Pancreas (tissue), 10 donors: ENCODE data around the gene SNED1. TPM values are rescaled to one million over a fixed set of nuclear protein-coding genes. Genes with fewer than 3 reads are reported as not detected.

Experiments
- ATAC-seq, 4 donors: fragments of 200-7000 bp; cut with Tn5 transposase; one replicate each; pipeline versions ENCODE4 v1.8.0 to v1.9.1; 2020; ENCODE audit warnings: mild to moderate bottlenecking in 4 of 4, moderate library complexity in 4 of 4
- DNase-seq, 6 donors: peaks; one replicate each; pipeline ENCODE4 v3.0.0-alpha.2; 2020
- FAIRE-seq: peaks from 2 replicates; lab custom pipeline; 2012; peaks lifted over from hg19 to GRCh38; lab: Jason Lieb, UNC
- H3K27ac ChIP-seq, 4 donors: fragments of 200-600 bp; sonication (generic); 1 replicate in 3 of 4; 2 replicates in 1 of 4; pipeline versions ENCODE4 v1.5.0 to v1.8.0; 2020
- H3K27me3 ChIP-seq, 4 donors: fragments of 200-600 bp; one replicate each; pipeline ENCODE4 v1.8.0; 2021
- H3K36me3 ChIP-seq, 3 donors: fragments of 200-600 bp; sonication (generic) in 1 of 3; one replicate each; pipeline versions ENCODE4 v1.5.0 to v1.8.0; 2020 to 2021
- H3K4me1 ChIP-seq, 3 donors: fragments of 200-600 bp; one replicate each; pipeline ENCODE4 v1.8.0; 2021
- H3K4me3 ChIP-seq, 4 donors: fragments of 200-600 bp; sonication (generic) in 2 of 4; one replicate each; pipeline versions ENCODE4 v1.5.0 to v1.8.0; 2020 to 2021
- H3K9me3 ChIP-seq, 4 donors: fragments of 200-600 bp; one replicate each; pipeline ENCODE4 v1.8.0; 2021
- WGBS, 2 donors: extraction: QIAGEN DNeasy Blood & Tissue Kit; methylation state at CpG; one replicate each; pipeline ENCODE4 v1.1.7; 2013; 5-methylcytosine and 5-hydroxymethylcytosine counted together
- intact Hi-C, 3 donors: fragments of 100-400 bp; cut with DNase I; formaldehyde crosslinking; loops; one replicate each; pipeline versions ENCODE4 v1.11.1 to v1.14.2; 2022
- polyA plus RNA-seq, 2 donors: library from polyadenylated mRNA; stranded (reverse); fragments of 200-250 nt; gene quantifications; one replicate each; pipeline ENCODE4 v1.2.3, GENCODE V29; 2013
- total RNA-seq, 6 donors: library from RNA; stranded (reverse); fragmentation: NEBNext Ultra II Directional in 4 of 6; extraction: Animal tissue kit (Norgen Biotek cat#: 25700) in 4 of 6; gene quantifications; one replicate each; pipeline versions ENCODE4 v1.2.1 to v1.2.4, GENCODE V29; 2021 to 2023
- TF ChIP-seq, protein P1 (sequence below), 4 donors: fragments of 200-600 bp; sonication (generic) in 3 of 4; IDR thresholded peaks; one replicate each; pipeline versions ENCODE4 v1.5.0 to v1.8.0; 2021; ENCODE audit warnings: antibody characterized with exemption in 4 of 4
- donor health status: healthy with polysubstance abuse.
- donor health status: DM: no; HTN: no; CAD: no; lungs with moderate emphysema.
- donor health status: DM: no; HTN: no; CAD: no.
- donor health status: control.
- donor health status: control.
- donor health status: Bipolar disorder and iron deficiency.
- donor health status: DM: yes; HTN: yes; CAD: no.
- donor health status: DM: no; HTN: no; CAD: no.
- donor health status: DM: no; HTN: no; CAD: no.
- donor health status: DM: yes; HTN: yes; CAD: no.

SNED1 gene
- total RNA-seq (10 to 100 TPM in 2 of 6 donors, 1 to 10 TPM in 4; 6.6 to 19.2 (median 9.6) TPM), polyA plus RNA-seq (10 to 100 TPM; 12.9 to 13.2 TPM)

- Histone ChIP-seq H3K27me3 (no peaks in the 10 kb centered on the region), H3K27ac (peak within 1 kb of the TSS; percentile 63 to 72 (median 67)), H3K4me1 (peaks cover 13 to 25% (median 20%) of the 10 kb centered on the region in 3 donors), H3K9me3 (no peaks in the 10 kb centered on the region), H3K4me3 (peak within 1 kb of the TSS; percentile 48 to 73 (median 59)), H3K36me3 (no peaks in the 10 kb centered on the region)
- 3 to 4% methylated on average over 54 to 61 of the region's 61 CpGs for WGBS, 2 donors
- ATAC-seq: peak; percentile 90 to 95 (median 92)
- TF ChIP-seq, protein P1, sequence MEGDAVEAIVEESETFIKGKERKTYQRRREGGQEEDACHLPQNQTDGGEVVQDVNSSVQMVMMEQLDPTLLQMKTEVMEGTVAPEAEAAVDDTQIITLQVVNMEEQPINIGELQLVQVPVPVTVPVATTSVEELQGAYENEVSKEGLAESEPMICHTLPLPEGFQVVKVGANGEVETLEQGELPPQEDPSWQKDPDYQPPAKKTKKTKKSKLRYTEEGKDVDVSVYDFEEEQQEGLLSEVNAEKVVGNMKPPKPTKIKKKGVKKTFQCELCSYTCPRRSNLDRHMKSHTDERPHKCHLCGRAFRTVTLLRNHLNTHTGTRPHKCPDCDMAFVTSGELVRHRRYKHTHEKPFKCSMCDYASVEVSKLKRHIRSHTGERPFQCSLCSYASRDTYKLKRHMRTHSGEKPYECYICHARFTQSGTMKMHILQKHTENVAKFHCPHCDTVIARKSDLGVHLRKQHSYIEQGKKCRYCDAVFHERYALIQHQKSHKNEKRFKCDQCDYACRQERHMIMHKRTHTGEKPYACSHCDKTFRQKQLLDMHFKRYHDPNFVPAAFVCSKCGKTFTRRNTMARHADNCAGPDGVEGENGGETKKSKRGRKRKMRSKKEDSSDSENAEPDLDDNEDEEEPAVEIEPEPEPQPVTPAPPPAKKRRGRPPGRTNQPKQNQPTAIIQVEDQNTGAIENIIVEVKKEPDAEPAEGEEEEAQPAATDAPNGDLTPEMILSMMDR (IDR thresholded peaks at IDR 0.05): no peak
- no peak for FAIRE-seq
- peak; percentile 85 to 95 (median 90) for DNase-seq
- intact Hi-C loops: no loop called here
Measured at GRCh38 chr2:240997856-240998705, at the start of gene SNED1. Gene SNED1, plus strand, starts transcription at chr2:240998618. Its CDS starts 220 bp downstream, at chr2:240998838.

GRCh38 chr2:240948905-240949790, 49.3 kb upstream of the SNED1 start:
- DNase-seq: peak in 4 of 6 donors; percentile 6 to 53 (median 22)
- TF ChIP-seq, protein P1 (IDR thresholded peaks at IDR 0.05): no peak
- WGBS, 2 donors: 78 to 88% methylated on average over 23 of the region's 23 CpGs
- H3K4me3 ChIP-seq: no peak overlapping the region
- no peak for FAIRE-seq
- H3K4me1 ChIP-seq: no peaks in the 10 kb centered on the region
- ATAC-seq: no peak
- intact Hi-C loops: no loop called here
- H3K36me3 ChIP-seq: no peaks in the 10 kb centered on the region
- no peaks in the 10 kb centered on the region for H3K27me3 ChIP-seq
- no peaks in the 10 kb centered on the region for H3K9me3 ChIP-seq
- no peak overlapping the region for H3K27ac ChIP-seq

DNA sequence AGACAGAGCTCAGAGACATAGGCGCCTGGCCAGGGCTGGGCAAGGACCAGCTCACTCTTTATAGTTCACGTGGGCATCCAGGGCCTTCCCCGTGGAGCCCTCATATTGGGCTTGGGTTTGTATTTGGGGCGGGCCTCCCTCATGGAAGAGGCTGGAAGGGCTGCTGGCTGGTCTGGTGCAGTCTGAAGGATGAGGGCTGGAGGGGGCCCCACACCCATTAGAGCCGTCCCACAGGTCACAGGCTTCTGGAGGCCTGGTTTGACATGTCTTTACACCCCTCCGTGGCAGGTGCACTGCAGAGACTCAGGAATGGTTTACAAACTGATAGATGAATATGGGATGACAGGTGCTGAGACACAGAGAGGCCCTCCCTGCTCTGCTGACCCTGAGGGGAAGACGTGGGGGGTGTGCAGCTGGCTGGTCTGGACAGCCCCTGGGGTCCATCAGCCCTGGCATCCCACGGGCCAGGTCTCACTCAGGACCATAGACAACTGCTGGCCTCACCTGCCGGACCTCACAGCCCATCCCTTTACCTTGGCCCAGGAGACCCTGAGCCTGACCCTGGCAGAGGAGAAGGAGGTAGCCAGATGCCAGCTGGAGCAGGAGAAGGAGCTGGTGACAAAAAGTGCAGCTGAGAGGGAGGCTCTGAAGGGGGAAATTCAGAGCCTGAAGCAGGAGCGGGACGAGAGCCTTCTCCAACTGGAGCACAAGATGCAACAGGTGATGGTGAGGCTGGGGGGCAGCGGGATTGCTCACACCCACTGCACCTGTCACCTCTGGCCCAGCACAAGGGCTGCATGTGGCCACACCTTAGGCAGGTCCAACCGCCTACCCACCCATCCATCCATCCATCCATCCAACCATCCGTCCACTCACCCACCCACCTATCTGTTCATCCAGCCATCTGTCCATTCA, 48.4 kb upstream of the SNED1 start:
- WGBS, 2 donors: 73 to 85% methylated on average over 14 of the region's 14 CpGs
- TF ChIP-seq, protein P1 (IDR thresholded peaks at IDR 0.05): no peak
- intact Hi-C loops: no loop called here
- Histone ChIP-seq H3K36me3 (no peaks in the 10 kb centered on the region), H3K4me1 (no peaks in the 10 kb centered on the region), H3K27me3 (no peaks in the 10 kb centered on the region), H3K9me3 (no peaks in the 10 kb centered on the region), H3K4me3 (no peak overlapping the region), H3K27ac (no peak overlapping the region)
- ATAC-seq: no peak
- no peak for FAIRE-seq
- DNase-seq: peak in 3 of 6 donors; percentile 2 to 33 (median 9)

DNA sequence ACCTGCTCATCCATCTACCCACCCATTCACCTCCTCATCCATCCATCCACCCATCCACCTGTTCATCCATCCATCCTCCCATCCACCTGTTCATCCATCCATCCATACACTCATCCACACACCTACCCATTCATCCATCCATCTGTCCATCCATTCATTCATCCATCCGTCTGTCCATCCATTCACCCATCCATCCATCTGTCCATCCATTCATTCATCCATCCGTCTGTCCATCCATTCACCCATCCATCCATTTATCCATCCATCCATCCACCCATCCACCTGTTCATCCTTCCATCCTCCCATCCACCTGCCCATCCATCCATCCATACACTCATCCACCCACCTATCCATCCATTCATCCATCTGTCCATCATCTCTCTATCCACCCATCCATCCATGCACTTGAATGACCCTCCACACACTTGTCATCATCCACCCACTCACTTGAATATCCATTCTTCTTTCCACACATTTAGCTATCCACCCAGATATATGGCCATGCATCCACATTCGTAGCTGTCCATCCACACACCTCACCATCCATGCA, 47.3 kb upstream of the SNED1 start:
- 67 to 68% methylated on average over 3 of the region's 3 CpGs for WGBS, 2 donors
- ATAC-seq (no peak), FAIRE-seq (no peak), DNase-seq (peak in 1 of 6 donors; percentile 2)
- H3K27ac ChIP-seq: no peak overlapping the region
- TF ChIP-seq, protein P1 (IDR thresholded peaks at IDR 0.05): no peak
- H3K9me3 ChIP-seq: no peaks in the 10 kb centered on the region
- intact Hi-C loops: no loop called here
- H3K27me3 ChIP-seq: no peaks in the 10 kb centered on the region
- H3K4me3 ChIP-seq: no peak overlapping the region
- no peaks in the 10 kb centered on the region for H3K4me1 ChIP-seq
- H3K36me3 ChIP-seq: no peaks in the 10 kb centered on the region
